OCI-LY7 (cell line): ENCODE data around the gene EIF2S1. TPM values are rescaled to one million over a fixed set of nuclear protein-coding genes. Genes with fewer than 3 reads are reported as not detected.

ENCODE experiments used
- BruUV-seq: library from RNA; stranded (reverse); fragments of 400-500 nt; replicated peaks from 2 replicates; lab custom pipeline; 2021; lab: Mats Ljungman, UMichigan
- CTCF ChIA-PET: fragments of 300-600 bp; sonication (Branson Sonifier 250); formaldehyde crosslinking; loops from one replicate; lab custom pipeline; 2022; ENCODE audit warnings: antibody characterized with exemption; ENCODE audit not compliant: unreplicated experiment; lab: Charles Lee
- POLR2A ChIA-PET: fragments of 300-600 bp; sonication (Branson Sonifier 250); formaldehyde crosslinking; loops from one replicate; lab custom pipeline; 2022; ENCODE audit warnings: antibody characterized with exemption; lab: Charles Lee
- DNase-seq: peaks from one replicate; pipeline ENCODE4 v3.0.0-alpha.2; 2015; ENCODE audit warnings: low spot score
- H2AFZ ChIP-seq: fragments of 200-600 bp; sonication (generic), shearing (Covaris generic); 2 replicates; pipeline ENCODE4 v1.6.1; 2014; ENCODE audit warnings: mild to moderate bottlenecking, antibody characterized with exemption, low read length, moderate library complexity
- H3K27ac ChIP-seq: fragments of 200-600 bp; sonication (generic); 2 replicates; pipeline ENCODE4 v1.5.1; 2014; ENCODE audit warnings: mixed run types, low read depth, mild to moderate bottlenecking, moderate library complexity, low read length, inconsistent platforms; ENCODE audit not compliant: poor library complexity, severe bottlenecking
- H3K36me3 ChIP-seq: fragments of 200-600 bp; sonication (generic); 2 replicates; pipeline ENCODE4 v1.6.1; 2014; ENCODE audit warnings: mild to moderate bottlenecking, antibody characterized with exemption, low read length, moderate library complexity, mixed read lengths; ENCODE audit not compliant: insufficient read depth
- H3K4me1 ChIP-seq: fragments of 200-600 bp; sonication (generic); 2 replicates; pipeline ENCODE4 v1.5.1; 2014; ENCODE audit warnings: mild to moderate bottlenecking, low read length; ENCODE audit not compliant: insufficient read depth, poor library complexity, severe bottlenecking
- H3K4me2 ChIP-seq: fragments of 200-600 bp; sonication (generic); 2 replicates; pipeline ENCODE4 v1.6.1; 2014; ENCODE audit warnings: mild to moderate bottlenecking, low read length
- H3K4me3 ChIP-seq: fragments of 200-600 bp; sonication (generic); 2 replicates; pipeline ENCODE4 v1.5.1; 2014; ENCODE audit warnings: mild to moderate bottlenecking, low read depth, low read length; ENCODE audit not compliant: poor library complexity, severe bottlenecking
- H3K79me2 ChIP-seq: fragments of 200-600 bp; sonication (generic); 2 replicates; pipeline ENCODE4 v1.6.1; 2016; ENCODE audit warnings: low read depth, mild to moderate bottlenecking, low read length, moderate library complexity, mixed read lengths; ENCODE audit not compliant: insufficient read depth
- H3K9me2 ChIP-seq: fragments of 200-600 bp; sonication (generic); 2 replicates; pipeline ENCODE4 v1.6.1; 2016; ENCODE audit warnings: mild to moderate bottlenecking, low read length, mixed read lengths; ENCODE audit not compliant: insufficient read depth
- H3K9me3 ChIP-seq: fragments of 200-600 bp; sonication (generic); 2 replicates; pipeline ENCODE4 v1.6.1; 2014; ENCODE audit warnings: mild to moderate bottlenecking, mixed run types, low read length, mixed read lengths
- H4K20me1 ChIP-seq: fragments of 200-600 bp; sonication (generic); 2 replicates; pipeline ENCODE4 v1.6.1; 2014; ENCODE audit warnings: mild to moderate bottlenecking, antibody characterized with exemption, low read length, moderate library complexity, mixed read lengths; ENCODE audit not compliant: insufficient read depth
- CTCF ChIP-seq: fragments of 200-600 bp; sonication (generic); conservative IDR thresholded peaks from 2 replicates; pipeline ENCODE4 v1.5.1; 2014; ENCODE audit warnings: mild to moderate bottlenecking, antibody characterized with exemption, low read length, moderate library complexity, mixed read lengths
- EZH2phosphoT487 ChIP-seq: fragments of 200-600 bp; sonication (generic); IDR thresholded peaks from 2 replicates; pipeline ENCODE4 v1.6.1; 2018; ENCODE audit warnings: low read depth, borderline replicate concordance, mild to moderate bottlenecking, mixed run types, antibody characterized with exemption, low read length, moderate library complexity, mixed read lengths
- intact Hi-C: fragments of 100-400 bp; cut with micrococcal nuclease; formaldehyde crosslinking; loops from one replicate; pipeline ENCODE4 v1.10.0; 2022; ENCODE audit not compliant: unreplicated experiment
- total RNA-seq, 2 experiments: library from RNA; depleted of rRNA in 1 of 2; stranded (reverse); fragments of >200 nt in 1 of 2; shearing (Covaris generic) in 1 of 2; gene quantifications; 2 replicates each; pipeline ENCODE4 v1.2.3, GENCODE V29; 2014 to 2022

The EIF2S1 gene
- total RNA-seq, 2 experiments from 2014 or later: 161 to 170 TPM

GRCh38 chr14:67377916-67378315, 17.8 kb downstream of the EIF2S1 start:
- H3K4me2 ChIP-seq: no peak overlapping the region
- CTCF ChIA-PET: no interaction called here
- no peak for TF ChIP-seq EZH2phosphoT487
- TF ChIP-seq CTCF: no peak
- peaks cover 26% of the 10 kb centered on the region; the same call in 1 of the 2 replicates for H3K79me2 ChIP-seq
- no peaks in the 10 kb centered on the region for H3K9me3 ChIP-seq
- intact Hi-C loops: no loop called here
- H4K20me1 ChIP-seq: no peaks in the 10 kb centered on the region; the same call in 1 of the 2 replicates
- POLR2A ChIA-PET: interaction anchor here (0.7 kb wide), 1 partner anchor 26 kb away, joined by 5 read pairs; no protein-coding TSS in a partner anchor
- no TSS peak for BruUV-seq
- H3K27ac ChIP-seq: no peak overlapping the region
- H3K9me2 ChIP-seq: no peaks in the 10 kb centered on the region
- DNase-seq: no peak
- no peak overlapping the region for H3K4me3 ChIP-seq
- H3K4me1 ChIP-seq: no peaks in the 10 kb centered on the region
- H3K36me3 ChIP-seq: peaks cover 98% of the 10 kb centered on the region
- H2AFZ ChIP-seq: no peak overlapping the region

- H3K4me1 ChIP-seq: no peaks in the 10 kb centered on the region
- H3K79me2 ChIP-seq: no peaks in the 10 kb centered on the region
- no peak overlapping the region for H3K27ac ChIP-seq
- no peak for TF ChIP-seq EZH2phosphoT487
- TF ChIP-seq CTCF: no peak
- no peaks in the 10 kb centered on the region for H3K9me3 ChIP-seq
- BruUV-seq: no TSS peak
- POLR2A ChIA-PET: interaction anchor here (0.6 kb wide), 1 partner anchor 13 kb away, joined by 4 read pairs; no protein-coding TSS in a partner anchor
- peaks cover 83% of the 10 kb centered on the region for H3K36me3 ChIP-seq
- H3K4me2 ChIP-seq: no peak overlapping the region
- no peak overlapping the region for H3K4me3 ChIP-seq
- H3K9me2 ChIP-seq: no peaks in the 10 kb centered on the region
- H2AFZ ChIP-seq: no peak overlapping the region
- DNase-seq: no peak
- 0 out of 2 replicates have a peak, but pooled peaks cover 3% of the 10 kb centered on the region for H4K20me1 ChIP-seq
- CTCF ChIA-PET: no interaction called here
- intact Hi-C loops: no loop called here
These were observed 25.0 kb downstream of the EIF2S1 start for GRCh38 chr14:67385120-67385519.

GRCh38 chr14:67385618-67386017, 25.5 kb downstream of the EIF2S1 start:
- no peaks in the 10 kb centered on the region for H3K4me1 ChIP-seq
- intact Hi-C loops: no loop called here
- no TSS peak for BruUV-seq
- POLR2A ChIA-PET: interaction anchor here (0.9 kb wide), 1 partner anchor 16 kb away, joined by 4 read pairs; no protein-coding TSS in a partner anchor
- no peak for TF ChIP-seq EZH2phosphoT487
- TF ChIP-seq CTCF: no peak
- H3K36me3 ChIP-seq: peaks cover 78% of the 10 kb centered on the region
- no peaks in the 10 kb centered on the region for H3K79me2 ChIP-seq
- H3K27ac ChIP-seq: no peak overlapping the region
- H3K4me2 ChIP-seq: no peak overlapping the region
- DNase-seq: no peak
- no peaks in the 10 kb centered on the region for H3K9me3 ChIP-seq
- H3K4me3 ChIP-seq: no peak overlapping the region
- H2AFZ ChIP-seq: no peak overlapping the region
- H3K9me2 ChIP-seq: no peaks in the 10 kb centered on the region
- CTCF ChIA-PET: no interaction called here
- H4K20me1 ChIP-seq: 0 out of 2 replicates have a peak, but pooled peaks cover 3% of the 10 kb centered on the region
